ENCODE data around the gene ABCA4.

- TF ChIP-seq CTCF (IDR thresholded peaks at IDR 0.05) (no peak), POLR2A (IDR thresholded peaks at IDR 0.05) (no peak)
Observed at GRCh38 chr1:94079080-94079940, 41.6 kb downstream of the ABCA4 start.

Measured in right lobe of liver (tissue), 4 donors.